Activated CD4-positive, alpha-beta memory T cell treated with anti-CD3 and anti-CD28 coated beads, Interleukin-2, amount 10 ng/mL, durations not matched to agents 7 days and 5 days (primary cell): Measurements from ENCODE around the gene CBX7. TPM values are rescaled to one million over a fixed set of nuclear protein-coding genes. Genes with fewer than 3 reads are reported as not detected.

Experiments used
- CTCF ChIA-PET: fragments of 350-600 bp; sonication (Branson Sonifier 250); formaldehyde crosslinking; loops from one replicate; lab custom pipeline; 2021; ENCODE audit warnings: antibody characterized with exemption, inconsistent platforms; lab: Charles Lee
- POLR2A ChIA-PET: fragments of 350-600 bp; sonication (Branson Sonifier 250); formaldehyde crosslinking; loops from one replicate; lab custom pipeline; 2021; ENCODE audit warnings: antibody characterized with exemption; lab: Charles Lee
- DNase-seq: peaks from one replicate; pipeline ENCODE4 v3.0.0-alpha.2; 2020
- H3K27ac Mint-ChIP-seq: one replicate; pipeline ENCODE4 v1.8.0; 2021; ENCODE audit warnings: mild to moderate bottlenecking, mixed read lengths
- H3K27me3 Mint-ChIP-seq: one replicate; pipeline ENCODE4 v1.8.0; 2021; ENCODE audit warnings: mixed read lengths
- H3K36me3 Mint-ChIP-seq: one replicate; pipeline ENCODE4 v1.8.0; 2021; ENCODE audit warnings: low read depth, mixed read lengths
- H3K4me1 Mint-ChIP-seq: one replicate; pipeline ENCODE4 v1.8.0; 2021; ENCODE audit warnings: mixed read lengths
- H3K4me3 Mint-ChIP-seq: one replicate; pipeline ENCODE4 v1.8.0; 2021; ENCODE audit warnings: mild to moderate bottlenecking, mixed read lengths
- H3K9me3 Mint-ChIP-seq: one replicate; pipeline ENCODE4 v1.8.0; 2021; ENCODE audit warnings: mixed read lengths
- total RNA-seq, 2 experiments: library from RNA; stranded (reverse); gene quantifications; one replicate each; pipeline ENCODE4 v1.2.3, GENCODE V29; 2021

CBX7 gene
- total RNA-seq, 2 experiments from 2014 or later: 24.9 to 25.0 TPM

DNA sequence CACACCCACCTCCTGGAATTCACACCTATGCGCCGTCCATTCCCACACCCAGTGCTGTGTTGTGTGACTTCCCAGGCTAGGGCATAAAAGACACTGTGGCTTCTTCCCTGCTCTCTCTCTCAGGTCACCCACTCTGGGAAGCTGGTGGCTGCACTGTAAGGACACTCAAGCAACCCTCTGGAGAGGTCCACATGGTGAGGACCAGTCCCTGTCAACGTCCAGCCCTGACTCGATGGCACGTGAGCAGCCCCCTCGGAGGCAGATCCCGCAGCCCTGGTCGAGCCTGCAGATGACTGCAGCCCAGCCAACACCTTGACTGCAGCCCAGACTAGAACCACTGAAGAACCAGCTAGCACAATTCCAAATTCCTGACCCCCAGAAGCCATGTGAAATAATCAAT, 16.2 kb downstream of the CBX7 start:
- H3K4me3 Mint-ChIP-seq: no peak overlapping the region
- POLR2A ChIA-PET: no interaction called here
- CTCF ChIA-PET: interaction anchor here (1.2 to 1.3 kb wide), 2 partner anchors 35 to 266 kb away, joined by 3 to 4 read pairs; no protein-coding TSS in a partner anchor
- H3K27me3 Mint-ChIP-seq: no peaks in the 10 kb centered on the region
- no peaks in the 10 kb centered on the region for H3K4me1 Mint-ChIP-seq
- H3K9me3 Mint-ChIP-seq: no peaks in the 10 kb centered on the region
- H3K27ac Mint-ChIP-seq: no peak overlapping the region
- DNase-seq: no peak
- H3K36me3 Mint-ChIP-seq: no peaks in the 10 kb centered on the region

DNA sequence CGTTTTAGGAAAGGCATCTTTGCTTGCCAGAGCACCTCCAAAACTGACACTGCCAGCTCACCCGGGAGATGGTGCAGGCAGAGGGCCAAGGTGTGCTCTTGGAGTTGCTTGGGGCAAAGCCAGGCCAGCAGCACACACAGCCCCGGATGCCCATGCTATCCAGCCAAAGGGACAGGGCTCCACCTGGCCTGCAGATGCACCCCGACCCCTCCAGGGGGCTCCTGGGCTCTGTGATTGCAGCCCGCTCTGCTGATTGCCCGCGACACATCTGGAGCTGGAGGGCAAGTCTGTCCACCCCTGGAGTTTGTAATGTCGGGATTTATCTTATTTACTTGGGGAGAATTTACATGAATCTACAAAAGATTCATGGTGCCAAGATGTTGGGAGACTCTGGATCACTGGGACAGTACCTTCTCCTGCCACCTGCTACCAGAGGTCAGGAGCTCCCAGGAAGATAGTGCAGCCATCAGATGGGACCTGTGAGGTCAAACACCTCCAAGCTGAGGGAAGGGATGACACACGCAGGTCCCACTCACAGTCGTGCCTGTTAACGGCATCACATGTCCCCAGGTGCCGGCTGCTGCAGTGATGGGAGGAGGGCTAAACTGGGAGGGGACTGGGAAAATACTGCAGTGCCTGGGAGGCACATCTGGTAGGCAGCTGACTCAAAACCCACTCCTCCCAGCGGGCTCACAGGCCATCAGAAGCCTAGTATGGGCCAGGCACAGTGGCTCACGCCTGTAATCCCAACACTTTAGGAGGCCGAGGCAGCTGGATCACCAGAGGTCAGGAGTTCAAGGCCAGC, 17.2 kb downstream of the CBX7 start:
- H3K27me3 Mint-ChIP-seq: no peaks in the 10 kb centered on the region
- no peaks in the 10 kb centered on the region for H3K9me3 Mint-ChIP-seq
- H3K4me3 Mint-ChIP-seq: no peak overlapping the region
- CTCF ChIA-PET: interaction anchor here (1.0 to 1.3 kb wide), 4 partner anchors 36 to 265 kb away, joined by 3 to 4 read pairs (median 3); no protein-coding TSS in a partner anchor
- no peak overlapping the region for H3K27ac Mint-ChIP-seq
- POLR2A ChIA-PET: interaction anchor here (1.2 to 1.6 kb wide), 2 partner anchors 122 to 183 kb away, joined by 4 to 5 read pairs; partner anchors contain the start of gene APOBEC3C
- H3K36me3 Mint-ChIP-seq: no peaks in the 10 kb centered on the region
- H3K4me1 Mint-ChIP-seq: no peaks in the 10 kb centered on the region
- no peak for DNase-seq

DNA sequence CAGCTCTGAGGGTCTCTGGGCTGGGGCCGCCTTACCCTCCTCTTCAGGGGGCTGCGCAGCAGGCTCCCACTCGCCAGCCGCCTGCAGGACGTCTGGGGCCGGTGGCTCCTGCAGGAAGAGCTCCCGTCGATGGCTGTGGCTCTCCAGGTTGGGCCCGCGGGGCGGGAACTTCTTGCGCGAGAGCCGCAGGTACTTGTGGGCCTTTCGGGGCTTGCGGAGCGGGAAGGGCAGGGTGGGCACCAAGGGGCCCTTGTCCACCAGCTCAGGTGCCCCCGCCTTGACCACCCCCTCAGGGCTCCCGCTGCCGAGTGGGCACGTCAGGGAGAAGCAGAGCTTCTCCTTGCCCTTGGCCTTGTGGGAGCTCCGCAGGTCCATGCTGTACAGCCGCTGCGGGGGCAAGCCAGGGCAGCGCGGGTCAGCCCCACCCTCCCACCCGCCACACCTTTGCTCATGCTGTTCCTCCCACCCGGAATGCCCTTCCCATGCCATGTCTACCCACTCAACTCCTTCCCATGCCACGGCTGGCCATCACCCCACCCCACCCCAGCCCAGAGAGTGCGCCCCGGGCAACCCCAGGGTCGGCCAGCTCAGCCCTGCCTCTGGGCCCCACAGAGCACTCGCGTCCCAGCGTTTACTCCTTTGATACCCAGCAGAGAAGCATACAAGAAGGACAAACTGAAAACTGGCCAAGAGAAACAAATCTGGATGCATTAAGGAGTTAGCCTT, 18.0 kb downstream of the CBX7 start:
- DNase-seq: no peak
- Mint-ChIP-seq H3K36me3 (no peaks in the 10 kb centered on the region), H3K4me3 (no peak overlapping the region), H3K27me3 (no peaks in the 10 kb centered on the region), H3K27ac (no peak overlapping the region), H3K4me1 (no peaks in the 10 kb centered on the region), H3K9me3 (no peaks in the 10 kb centered on the region)
- POLR2A ChIA-PET: interaction anchor here (1.2 to 1.6 kb wide), 2 partner anchors 121 to 184 kb away, joined by 4 to 5 read pairs; partner anchors contain the start of gene APOBEC3C
- CTCF ChIA-PET: interaction anchor here (1.3 kb wide), 1 partner anchor 39 kb away, joined by 3 read pairs; no protein-coding TSS in a partner anchor

DNA sequence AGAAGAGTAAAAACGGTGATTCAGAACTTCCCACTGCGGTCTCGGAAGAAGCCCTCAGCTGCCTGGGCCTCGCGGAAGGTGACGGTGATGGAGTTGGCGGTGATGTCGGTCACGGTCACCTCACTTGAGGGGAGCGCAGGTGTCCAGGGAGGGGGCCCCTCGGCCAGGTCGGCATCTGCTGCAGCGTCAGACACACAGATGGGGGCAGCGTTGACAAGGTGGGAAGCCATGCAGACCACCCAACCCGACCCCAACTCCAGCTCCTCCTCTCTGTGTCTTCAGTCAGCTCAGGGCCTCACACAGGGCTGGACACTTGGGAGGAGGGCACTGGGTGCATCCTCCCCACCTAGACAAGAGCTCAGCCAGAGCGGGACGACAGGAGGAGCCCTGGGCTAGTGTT, 18.6 kb downstream of the CBX7 start:
- CTCF ChIA-PET: no interaction called here

DNA sequence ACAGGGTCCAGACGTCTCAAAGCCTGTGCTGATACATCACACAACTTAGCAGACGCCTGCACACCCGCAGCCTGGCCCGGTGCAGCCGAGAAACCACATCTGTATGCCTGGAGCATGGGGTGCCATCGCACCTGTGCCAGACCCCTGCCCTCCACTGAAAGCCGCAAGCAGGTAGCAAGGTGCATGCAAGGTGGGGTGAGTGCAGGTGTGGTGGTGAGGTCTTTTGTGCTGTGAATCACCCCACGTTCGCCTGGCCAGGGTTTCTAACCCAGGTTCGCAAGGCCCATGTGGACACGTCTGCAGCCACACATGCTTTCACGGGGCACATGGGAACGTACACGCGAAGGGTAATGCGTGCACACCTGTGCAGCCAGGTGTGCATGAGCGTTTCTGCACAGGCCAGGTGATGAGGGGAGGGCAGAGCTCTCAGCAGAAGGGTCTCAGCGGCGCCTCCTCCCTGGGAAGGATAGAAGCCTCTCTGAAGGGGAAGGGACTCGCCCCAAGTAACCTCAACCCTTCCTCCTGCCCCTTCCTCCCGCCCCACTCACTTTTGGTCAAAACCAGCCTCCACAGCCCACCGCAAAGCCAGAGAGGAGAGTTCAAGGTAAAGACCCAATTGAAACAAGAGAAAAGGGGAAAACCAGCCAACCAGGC, 19.5 kb downstream of the CBX7 start:
- no peak for DNase-seq
- H3K4me3 Mint-ChIP-seq: no peak overlapping the region
- POLR2A ChIA-PET: no interaction called here
- CTCF ChIA-PET: no interaction called here
- no peaks in the 10 kb centered on the region for H3K27me3 Mint-ChIP-seq
- H3K27ac Mint-ChIP-seq: no peak overlapping the region
- no peaks in the 10 kb centered on the region for H3K4me1 Mint-ChIP-seq
- no peaks in the 10 kb centered on the region for H3K36me3 Mint-ChIP-seq
- no peaks in the 10 kb centered on the region for H3K9me3 Mint-ChIP-seq

More for the DNA sequence above, 18.6 kb downstream of the CBX7 start:
- POLR2A ChIA-PET: no interaction called here
- H3K4me3 Mint-ChIP-seq: no peak overlapping the region
- no peak overlapping the region for H3K27ac Mint-ChIP-seq
- H3K4me1 Mint-ChIP-seq: no peaks in the 10 kb centered on the region
- no peak for DNase-seq
- H3K9me3 Mint-ChIP-seq: no peaks in the 10 kb centered on the region
- no peaks in the 10 kb centered on the region for H3K36me3 Mint-ChIP-seq
- H3K27me3 Mint-ChIP-seq: no peaks in the 10 kb centered on the region

DNA sequence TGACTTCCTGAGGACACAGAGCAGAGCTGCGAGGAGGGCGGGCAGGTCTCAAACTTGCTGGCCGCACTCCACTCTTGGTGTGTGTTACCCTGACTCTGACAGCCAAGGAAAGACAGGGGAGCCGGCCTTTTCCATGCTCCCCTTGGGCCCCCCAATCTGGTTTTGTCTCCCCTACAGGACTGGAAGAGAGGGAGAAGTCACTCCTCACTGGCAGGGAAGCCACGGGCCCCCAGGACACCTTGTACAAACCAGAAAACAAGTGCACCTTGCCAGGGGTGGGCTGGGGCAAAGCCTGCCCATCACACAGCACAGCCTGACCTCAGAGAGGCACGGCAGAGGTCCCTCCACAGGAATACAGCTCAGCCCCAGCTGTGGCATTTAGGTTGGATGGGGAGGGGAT, 20.2 kb downstream of the CBX7 start:
- Mint-ChIP-seq H3K4me3 (no peak overlapping the region), H3K36me3 (no peaks in the 10 kb centered on the region), H3K27ac (no peak overlapping the region), H3K9me3 (no peaks in the 10 kb centered on the region), H3K4me1 (no peaks in the 10 kb centered on the region), H3K27me3 (no peaks in the 10 kb centered on the region)
- CTCF ChIA-PET: no interaction called here
- POLR2A ChIA-PET: no interaction called here
- DNase-seq: no peak

DNA sequence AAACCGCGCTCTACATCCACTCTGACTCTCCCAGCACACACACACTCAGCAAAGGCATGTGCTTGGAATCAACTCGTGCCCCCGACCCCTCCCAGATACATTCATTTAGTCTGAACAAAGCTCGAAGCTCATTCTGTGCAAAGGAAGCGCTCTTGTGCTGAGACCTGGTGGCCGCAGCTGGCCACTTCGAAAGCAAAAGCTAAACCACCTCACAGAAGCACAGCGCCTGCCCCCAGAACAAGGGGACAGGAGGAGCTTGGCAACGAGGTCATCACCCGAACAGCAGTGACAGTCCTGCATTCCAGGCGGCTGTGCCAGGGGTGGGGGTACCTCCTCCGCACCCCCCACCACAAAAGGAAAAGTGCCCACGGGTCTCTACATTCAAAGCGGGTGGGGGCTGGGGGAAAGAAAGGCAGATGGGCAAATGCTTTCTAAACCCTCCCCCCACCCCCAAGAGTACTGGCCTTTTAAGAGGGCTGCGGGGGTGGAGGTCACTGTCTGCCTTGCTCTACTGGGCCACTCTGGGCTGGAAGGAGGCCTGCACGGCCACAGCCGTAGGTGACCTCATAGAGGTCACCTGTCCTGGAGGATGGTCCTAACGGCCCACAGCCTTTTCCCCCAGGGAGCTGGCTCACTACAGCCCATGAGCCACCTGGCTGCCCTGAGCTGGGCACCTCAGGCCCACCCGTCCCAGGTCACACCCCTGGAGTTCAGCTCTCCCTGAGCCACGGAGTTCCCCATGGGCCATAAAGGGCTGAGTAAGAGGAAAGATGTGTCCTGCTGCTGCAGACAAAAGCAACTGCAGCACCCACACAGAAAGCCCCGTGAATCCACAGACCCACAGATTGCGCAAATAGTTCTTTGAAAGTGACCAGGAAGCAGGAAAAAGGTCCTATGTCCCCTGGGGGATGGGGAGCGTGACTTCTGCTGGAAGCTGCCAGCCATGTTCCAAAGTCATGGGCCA, 21.3 kb downstream of the CBX7 start:
- no peaks in the 10 kb centered on the region for H3K4me1 Mint-ChIP-seq
- no peak for DNase-seq
- no peak overlapping the region for H3K4me3 Mint-ChIP-seq
- H3K9me3 Mint-ChIP-seq: no peaks in the 10 kb centered on the region
- H3K27ac Mint-ChIP-seq: no peak overlapping the region
- no peaks in the 10 kb centered on the region for H3K27me3 Mint-ChIP-seq
- no peaks in the 10 kb centered on the region for H3K36me3 Mint-ChIP-seq
- ChIA-PET POLR2A (no interaction called here), CTCF (no interaction called here)

DNA sequence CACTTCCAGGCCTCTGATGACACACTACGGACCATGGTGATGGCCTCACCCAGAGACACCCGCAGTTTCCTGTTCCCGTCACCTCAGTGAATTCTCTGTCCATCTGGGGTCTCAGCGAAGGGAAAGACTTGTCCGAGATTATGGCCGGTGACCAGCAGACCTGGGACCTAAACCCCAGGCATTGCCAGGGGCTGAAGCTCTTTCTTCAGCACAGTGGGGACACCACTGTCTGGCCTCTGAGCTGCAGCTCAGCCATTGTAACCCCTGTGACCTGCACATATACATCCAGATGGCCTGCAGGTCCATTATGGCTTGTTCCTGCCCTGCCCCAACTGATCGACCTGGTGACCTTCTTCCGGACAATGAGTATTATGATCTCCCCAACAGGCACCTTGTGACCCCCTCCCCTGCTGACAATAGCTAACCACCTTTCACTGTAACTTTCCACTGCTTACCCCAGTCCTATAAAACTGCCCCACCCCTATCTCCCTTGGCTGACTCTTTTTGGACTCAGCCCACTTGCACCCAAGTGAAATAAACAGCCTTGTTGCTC, 22.3 kb downstream of the CBX7 start:
- no peak overlapping the region for H3K4me3 Mint-ChIP-seq
- CTCF ChIA-PET: no interaction called here
- POLR2A ChIA-PET: no interaction called here

DNA sequence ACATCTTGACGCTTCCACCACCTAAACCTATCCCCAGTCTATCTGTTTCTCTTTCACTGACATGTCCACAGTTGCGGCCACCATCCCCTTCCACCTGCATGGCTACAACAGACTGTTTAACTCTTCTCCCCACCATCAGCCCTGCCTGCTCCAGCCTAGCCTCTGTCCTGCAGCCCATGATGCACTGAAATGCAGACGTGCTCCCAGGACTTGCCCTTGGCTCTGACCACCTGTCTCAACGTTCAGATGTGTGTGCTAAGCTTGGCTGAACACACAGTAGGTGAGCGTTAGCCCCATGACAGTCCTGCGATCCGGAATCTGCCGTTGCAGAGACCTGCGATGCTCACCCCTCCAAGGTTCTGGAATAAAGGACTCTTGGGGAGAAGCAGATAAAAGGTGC, 22.7 kb downstream of the CBX7 start:
- no peaks in the 10 kb centered on the region for H3K9me3 Mint-ChIP-seq
- no peaks in the 10 kb centered on the region for H3K36me3 Mint-ChIP-seq
- DNase-seq: no peak
- POLR2A ChIA-PET: no interaction called here
- CTCF ChIA-PET: no interaction called here
- no peak overlapping the region for H3K4me3 Mint-ChIP-seq
- no peak overlapping the region for H3K27ac Mint-ChIP-seq
- H3K4me1 Mint-ChIP-seq: no peaks in the 10 kb centered on the region
- H3K27me3 Mint-ChIP-seq: no peaks in the 10 kb centered on the region

More for the DNA sequence above, 22.3 kb downstream of the CBX7 start:
- no peak overlapping the region for H3K27ac Mint-ChIP-seq
- no peaks in the 10 kb centered on the region for H3K9me3 Mint-ChIP-seq
- no peaks in the 10 kb centered on the region for H3K4me1 Mint-ChIP-seq
- H3K27me3 Mint-ChIP-seq: no peaks in the 10 kb centered on the region
- DNase-seq: no peak
- no peaks in the 10 kb centered on the region for H3K36me3 Mint-ChIP-seq

DNA sequence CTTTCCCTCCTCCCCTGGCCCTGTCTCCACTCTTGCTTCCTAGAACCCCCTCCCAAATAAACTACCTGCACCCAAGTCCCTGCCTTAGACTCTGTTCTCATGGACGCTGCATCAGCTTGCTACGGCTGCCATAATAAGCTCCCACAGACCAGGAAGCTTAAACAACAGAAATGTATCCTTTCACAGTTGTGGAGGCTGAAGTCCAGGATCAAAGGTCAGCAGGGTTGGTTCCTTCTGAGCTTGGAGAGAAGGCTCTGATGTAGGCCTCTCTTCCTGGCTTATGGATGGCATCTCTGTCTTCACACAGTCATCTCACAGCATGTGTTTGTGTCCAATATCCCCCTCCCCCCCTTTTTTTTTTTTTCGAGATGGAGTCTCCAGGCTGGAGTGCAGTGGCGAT, 23.4 kb downstream of the CBX7 start:
- Mint-ChIP-seq H3K4me3 (no peak overlapping the region), H3K27ac (no peak overlapping the region), H3K9me3 (no peaks in the 10 kb centered on the region), H3K4me1 (no peaks in the 10 kb centered on the region), H3K36me3 (no peaks in the 10 kb centered on the region), H3K27me3 (no peaks in the 10 kb centered on the region)
- ChIA-PET POLR2A (no interaction called here), CTCF (no interaction called here)
- DNase-seq: no peak

DNA sequence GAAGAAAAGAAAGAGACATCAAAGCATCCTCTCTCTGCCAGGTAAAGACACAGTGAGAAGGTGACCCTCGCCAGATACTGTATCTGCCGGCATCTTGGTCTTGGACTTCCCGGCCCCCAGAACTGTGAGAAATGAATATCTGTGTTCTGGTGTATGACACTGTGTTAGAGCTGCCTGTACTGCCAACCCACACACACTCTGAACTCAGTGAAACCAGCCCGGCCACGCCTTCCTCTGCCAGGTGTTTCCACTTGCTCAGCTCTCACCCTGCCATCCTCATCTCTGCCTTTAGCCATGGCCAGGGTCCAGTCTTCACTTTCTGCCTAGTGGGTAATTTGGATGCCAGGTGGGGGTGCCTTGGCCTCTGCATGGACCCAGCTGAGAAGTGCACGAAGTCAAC, 24.0 kb downstream of the CBX7 start:
- POLR2A ChIA-PET: no interaction called here
- H3K27ac Mint-ChIP-seq: no peak overlapping the region

DNA sequence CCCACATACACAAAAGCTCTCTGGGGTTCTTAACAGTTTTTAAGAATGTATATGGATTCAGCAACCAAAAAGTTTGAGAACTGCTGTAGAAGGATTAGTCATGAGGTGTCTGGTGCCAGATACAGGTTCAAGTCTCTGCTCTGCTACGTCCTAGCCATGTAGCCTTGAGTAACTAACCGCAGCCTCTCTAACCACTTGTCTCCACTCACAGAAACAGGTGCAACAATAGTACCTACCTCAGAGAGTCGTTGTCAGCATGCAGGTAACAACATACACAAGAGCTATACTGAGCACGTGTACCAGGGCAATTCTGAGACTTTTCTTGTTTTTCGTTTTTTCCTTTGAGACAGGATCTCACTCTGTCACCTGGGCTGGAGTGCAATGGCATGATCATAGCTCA, 26.9 kb downstream of the CBX7 start:
- CTCF ChIA-PET: interaction anchor here (2.2 kb wide), 1 partner anchor 256 kb away, joined by 8 read pairs; no protein-coding TSS in a partner anchor
- no peak for DNase-seq
- no peak overlapping the region for H3K27ac Mint-ChIP-seq
- H3K9me3 Mint-ChIP-seq: no peaks in the 10 kb centered on the region
- H3K4me3 Mint-ChIP-seq: no peak overlapping the region
- no peaks in the 10 kb centered on the region for H3K27me3 Mint-ChIP-seq
- H3K4me1 Mint-ChIP-seq: peaks cover 12% of the 10 kb centered on the region
- H3K36me3 Mint-ChIP-seq: no peaks in the 10 kb centered on the region
- POLR2A ChIA-PET: interaction anchor here (0.9 to 1.4 kb wide), 3 partner anchors 10 to 77 kb away, joined by 3 read pairs; no protein-coding TSS in a partner anchor

More for the DNA sequence above, 24.0 kb downstream of the CBX7 start:
- Mint-ChIP-seq H3K27me3 (no peaks in the 10 kb centered on the region), H3K9me3 (no peaks in the 10 kb centered on the region), H3K4me3 (no peak overlapping the region), H3K36me3 (no peaks in the 10 kb centered on the region), H3K4me1 (no peaks in the 10 kb centered on the region)
- CTCF ChIA-PET: no interaction called here
- no peak for DNase-seq
